Fibroblast of lung (primary cell): Measurements from ENCODE around the gene GRAMD2A. TPM values are rescaled to one million over a fixed set of nuclear protein-coding genes. Genes with fewer than 3 reads are reported as not detected.
A peak's percentile ranks its signal among the peaks of the same experiment; 100 is the strongest.

Experiments
- DNase-seq, 2 donors: peaks; one replicate each; pipeline versions ENCODE4 v3.0.0 to v3.0.0-alpha.2; 2010; ENCODE audit warnings: low read depth in 2 of 2
- H2AFZ ChIP-seq: 2 replicates; pipeline ENCODE4 v1.5.1; 2012; ENCODE audit warnings: low read length, control low read depth, inconsistent platforms
- H3K27ac ChIP-seq: 2 replicates; pipeline ENCODE4 v1.5.1; 2011; ENCODE audit warnings: low read length, control low read depth; ENCODE audit not compliant: insufficient read depth
- H3K27me3 ChIP-seq: 2 replicates; pipeline ENCODE4 v1.5.1; 2011; ENCODE audit warnings: mild to moderate bottlenecking, low read length; ENCODE audit not compliant: control insufficient read depth, insufficient read depth
- H3K36me3 ChIP-seq: 2 replicates; pipeline ENCODE4 v1.5.1; 2011; ENCODE audit warnings: low read length; ENCODE audit not compliant: control insufficient read depth, insufficient read depth
- H3K4me1 ChIP-seq: 2 replicates; pipeline ENCODE4 v1.5.1; 2011; ENCODE audit warnings: low read length; ENCODE audit not compliant: control insufficient read depth, insufficient read depth; ENCODE audit errors: extremely low read depth
- H3K4me2 ChIP-seq: 2 replicates; pipeline ENCODE4 v1.5.1; 2011; ENCODE audit warnings: low read length, control low read depth; ENCODE audit not compliant: insufficient read depth; ENCODE audit errors: extremely low read depth
- H3K4me3 ChIP-seq, 4 experiments: fragments of 200-600 bp in 1 of 4; sonication (generic) in 1 of 4; replicated peaks in 1 of 4; 2 replicates each; pipeline ENCODE4 v1.5.1; 2011 to 2016; ENCODE audit warnings: low read length in 4 of 4, low read depth in 3 of 4, mild to moderate bottlenecking in 3 of 4, control low read depth in 2 of 4, inconsistent platforms in 1 of 4, mixed read lengths in 1 of 4; ENCODE audit not compliant: insufficient read depth in 1 of 4; ENCODE audit errors: control extremely low read depth in 1 of 4
- H3K79me2 ChIP-seq: 2 replicates; pipeline ENCODE4 v1.5.1; 2012; ENCODE audit warnings: mild to moderate bottlenecking, low read length, inconsistent platforms; ENCODE audit not compliant: control insufficient read depth, insufficient read depth
- H3K9ac ChIP-seq: 2 replicates; pipeline ENCODE4 v1.5.1; 2011; ENCODE audit warnings: mild to moderate bottlenecking, low read length, control low read depth; ENCODE audit not compliant: insufficient read depth
- H3K9me3 ChIP-seq: 2 replicates; pipeline ENCODE4 v1.5.1; 2012; ENCODE audit warnings: low read depth, low read length; ENCODE audit not compliant: control insufficient read depth, insufficient read depth
- H4K20me1 ChIP-seq: 2 replicates; pipeline ENCODE4 v1.5.1; 2011; ENCODE audit warnings: low read length; ENCODE audit not compliant: control insufficient read depth, insufficient read depth; ENCODE audit errors: extremely low read depth
- EZH2 ChIP-seq: IDR thresholded peaks from 2 replicates; pipeline ENCODE4 v1.5.1; 2012; ENCODE audit warnings: low read length, control low read depth, mild to moderate bottlenecking; ENCODE audit errors: missing control alignments
- polyA plus RNA-seq, 2 donors: library from polyadenylated mRNA; depleted of rRNA in 1 of 2; stranded (reverse) in 1 of 2; unstranded in 1 of 2; fragments of >200 nt; gene quantifications; 2 replicates each; pipeline ENCODE4 v1.2.1, GENCODE V29; 2011 to 2012; ENCODE audit warnings: missing spikeins in 1 of 2
- total RNA-seq: library from RNA; depleted of rRNA; stranded (reverse); fragments of >200 nt; gene quantifications from 2 replicates; pipeline ENCODE4 v1.2.1, GENCODE V29; 2014
- TF ChIP-seq, protein P1 (sequence below), 2 donors: IDR thresholded peaks in 1 of 2; conservative IDR thresholded peaks in 1 of 2; 1 replicate in 1 of 2; 2 replicates in 1 of 2; pipeline ENCODE4 v1.5.1; 2011 to 2012; ENCODE audit warnings: low read length in 2 of 2, control low read depth in 1 of 2, inconsistent platforms in 1 of 2, low read depth in 1 of 2, mild to moderate bottlenecking in 1 of 2

The GRAMD2A gene
- total and polyA plus RNA-seq, 2 donors (not counting 1 experiment from before 2014, with no cell fraction given): 0.15 to 0.83 TPM

GRCh38 chr15:72222393-72222792 lies 24.8 kb upstream of the GRAMD2A start:
- Histone ChIP-seq H3K4me2 (no peak overlapping the region), H3K27ac (no peak overlapping the region), H3K9ac (no peak overlapping the region)

GRCh38 chr15:72220687-72221086 lies 23.1 kb upstream of the GRAMD2A start:
- no peaks in the 10 kb centered on the region for H3K9me3 ChIP-seq

More at GRCh38 chr15:72222393-72222792, 24.8 kb upstream of the GRAMD2A start:
- peak; percentile 20 to 35 for DNase-seq
- Histone ChIP-seq H3K9me3 (no peaks in the 10 kb centered on the region), H3K27me3 (no peaks in the 10 kb centered on the region), H4K20me1 (no peaks in the 10 kb centered on the region), H2AFZ (no peak overlapping the region), H3K36me3 (peaks cover 6% of the 10 kb centered on the region), H3K4me1 (peaks cover 12% of the 10 kb centered on the region), H3K4me3 (no peak overlapping the region), H3K79me2 (peaks cover 91% of the 10 kb centered on the region)
- no peak for TF ChIP-seq EZH2
- TF ChIP-seq, protein P1, sequence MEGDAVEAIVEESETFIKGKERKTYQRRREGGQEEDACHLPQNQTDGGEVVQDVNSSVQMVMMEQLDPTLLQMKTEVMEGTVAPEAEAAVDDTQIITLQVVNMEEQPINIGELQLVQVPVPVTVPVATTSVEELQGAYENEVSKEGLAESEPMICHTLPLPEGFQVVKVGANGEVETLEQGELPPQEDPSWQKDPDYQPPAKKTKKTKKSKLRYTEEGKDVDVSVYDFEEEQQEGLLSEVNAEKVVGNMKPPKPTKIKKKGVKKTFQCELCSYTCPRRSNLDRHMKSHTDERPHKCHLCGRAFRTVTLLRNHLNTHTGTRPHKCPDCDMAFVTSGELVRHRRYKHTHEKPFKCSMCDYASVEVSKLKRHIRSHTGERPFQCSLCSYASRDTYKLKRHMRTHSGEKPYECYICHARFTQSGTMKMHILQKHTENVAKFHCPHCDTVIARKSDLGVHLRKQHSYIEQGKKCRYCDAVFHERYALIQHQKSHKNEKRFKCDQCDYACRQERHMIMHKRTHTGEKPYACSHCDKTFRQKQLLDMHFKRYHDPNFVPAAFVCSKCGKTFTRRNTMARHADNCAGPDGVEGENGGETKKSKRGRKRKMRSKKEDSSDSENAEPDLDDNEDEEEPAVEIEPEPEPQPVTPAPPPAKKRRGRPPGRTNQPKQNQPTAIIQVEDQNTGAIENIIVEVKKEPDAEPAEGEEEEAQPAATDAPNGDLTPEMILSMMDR (conservative IDR thresholded peaks at IDR 0.05 in 1 of 2, IDR thresholded peaks at IDR 0.05 in 1 of 2; ENCODE audit: low read depth in 1 of 2, low read length in 2 of 2): no peak

GRCh38 chr15:72217216-72217615 lies 19.6 kb upstream of the GRAMD2A start:
- DNase-seq: peak in 1 of 2 donors; percentile 76
- Histone ChIP-seq H3K4me1 (no peaks in the 10 kb centered on the region), H3K79me2 (peaks cover 71% of the 10 kb centered on the region), H3K9me3 (no peaks in the 10 kb centered on the region), H3K27ac (no peak overlapping the region), H3K9ac (no peak overlapping the region), H3K4me3 (no peak overlapping the region), H3K36me3 (peaks cover 15% of the 10 kb centered on the region), H4K20me1 (no peaks in the 10 kb centered on the region), H3K4me2 (no peak overlapping the region), H2AFZ (no peak overlapping the region), H3K27me3 (no peaks in the 10 kb centered on the region)
- TF ChIP-seq EZH2: no peak
- TF ChIP-seq, protein P1 (conservative IDR thresholded peaks at IDR 0.05 in 1 of 2, IDR thresholded peaks at IDR 0.05 in 1 of 2; ENCODE audit: low read depth in 1 of 2, low read length in 2 of 2): no peak

More at GRCh38 chr15:72220687-72221086, 23.1 kb upstream of the GRAMD2A start:
- no peak overlapping the region for H3K27ac ChIP-seq
- no peak overlapping the region for H3K4me2 ChIP-seq
- H3K79me2 ChIP-seq: peaks cover 88% of the 10 kb centered on the region
- H2AFZ ChIP-seq: no peak overlapping the region
- H3K36me3 ChIP-seq: peaks cover 15% of the 10 kb centered on the region
- H4K20me1 ChIP-seq: no peaks in the 10 kb centered on the region
- H3K4me3 ChIP-seq: no peak overlapping the region
- peak in 1 of 2 donors; percentile 23 for DNase-seq
- TF ChIP-seq, protein P1 (conservative IDR thresholded peaks at IDR 0.05 in 1 of 2, IDR thresholded peaks at IDR 0.05 in 1 of 2; ENCODE audit: low read depth in 1 of 2, low read length in 2 of 2): no peak
- no peak for TF ChIP-seq EZH2
- peaks cover 8% of the 10 kb centered on the region for H3K4me1 ChIP-seq
- H3K27me3 ChIP-seq: no peaks in the 10 kb centered on the region
- H3K9ac ChIP-seq: no peak overlapping the region
